GM12864 (cell line): ENCODE results near the gene UQCC5.

Experiments
- DNase-seq: peaks from one replicate; pipeline ENCODE4 v3.0.0-alpha.2; 2011; ENCODE audit warnings: low read depth
- H3K4me3 ChIP-seq: 2 replicates; pipeline ENCODE4 v1.5.1; 2011; ENCODE audit warnings: mild to moderate bottlenecking, low read depth, low read length, control low read depth
- TF ChIP-seq, protein P1 (sequence below): IDR thresholded peaks from 2 replicates; pipeline ENCODE4 v1.5.1; 2011; ENCODE audit warnings: low read depth, mild to moderate bottlenecking, moderate library complexity, low read length, control low read depth, inconsistent platforms; ENCODE audit errors: missing control alignments

Gene UQCC5

DNA sequence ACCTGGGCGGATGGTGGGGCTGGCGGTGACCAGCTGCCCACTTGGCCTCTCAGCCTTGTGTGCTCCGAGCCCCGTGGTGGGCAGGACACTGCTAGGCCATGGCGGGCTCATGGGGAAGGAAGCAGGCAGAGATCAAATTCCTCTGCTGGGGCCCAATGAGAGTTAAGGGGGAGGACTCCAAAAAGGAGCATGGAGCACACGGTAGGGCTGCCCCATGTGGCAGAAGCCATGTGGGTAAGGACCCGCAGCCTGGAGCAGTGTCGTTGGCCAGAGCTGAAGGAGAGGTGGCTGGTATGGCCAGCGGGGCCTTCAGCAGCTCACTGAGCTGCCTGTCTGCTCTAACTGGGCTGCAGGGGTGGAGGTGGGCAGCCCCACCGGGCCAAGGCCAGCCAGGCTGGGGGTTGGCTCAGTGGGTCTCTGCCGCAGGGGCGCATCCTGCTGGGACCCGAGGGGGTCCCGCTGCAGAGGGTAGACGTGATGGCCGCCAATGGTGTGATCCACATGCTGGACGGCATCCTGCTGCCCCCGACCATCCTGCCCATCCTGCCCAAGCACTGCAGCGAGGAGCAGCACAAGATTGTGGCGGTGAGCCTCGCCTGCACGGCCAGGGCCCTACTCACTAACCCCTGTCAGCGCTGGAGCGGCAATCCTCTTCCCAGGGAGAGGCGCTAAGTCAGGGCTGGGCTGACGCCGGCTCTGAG, 30.0 kb upstream of the UQCC5 start:
- no peak overlapping the region for H3K4me3 ChIP-seq
- DNase-seq = no peak
- TF ChIP-seq, protein P1, sequence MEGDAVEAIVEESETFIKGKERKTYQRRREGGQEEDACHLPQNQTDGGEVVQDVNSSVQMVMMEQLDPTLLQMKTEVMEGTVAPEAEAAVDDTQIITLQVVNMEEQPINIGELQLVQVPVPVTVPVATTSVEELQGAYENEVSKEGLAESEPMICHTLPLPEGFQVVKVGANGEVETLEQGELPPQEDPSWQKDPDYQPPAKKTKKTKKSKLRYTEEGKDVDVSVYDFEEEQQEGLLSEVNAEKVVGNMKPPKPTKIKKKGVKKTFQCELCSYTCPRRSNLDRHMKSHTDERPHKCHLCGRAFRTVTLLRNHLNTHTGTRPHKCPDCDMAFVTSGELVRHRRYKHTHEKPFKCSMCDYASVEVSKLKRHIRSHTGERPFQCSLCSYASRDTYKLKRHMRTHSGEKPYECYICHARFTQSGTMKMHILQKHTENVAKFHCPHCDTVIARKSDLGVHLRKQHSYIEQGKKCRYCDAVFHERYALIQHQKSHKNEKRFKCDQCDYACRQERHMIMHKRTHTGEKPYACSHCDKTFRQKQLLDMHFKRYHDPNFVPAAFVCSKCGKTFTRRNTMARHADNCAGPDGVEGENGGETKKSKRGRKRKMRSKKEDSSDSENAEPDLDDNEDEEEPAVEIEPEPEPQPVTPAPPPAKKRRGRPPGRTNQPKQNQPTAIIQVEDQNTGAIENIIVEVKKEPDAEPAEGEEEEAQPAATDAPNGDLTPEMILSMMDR = no peak

DNA sequence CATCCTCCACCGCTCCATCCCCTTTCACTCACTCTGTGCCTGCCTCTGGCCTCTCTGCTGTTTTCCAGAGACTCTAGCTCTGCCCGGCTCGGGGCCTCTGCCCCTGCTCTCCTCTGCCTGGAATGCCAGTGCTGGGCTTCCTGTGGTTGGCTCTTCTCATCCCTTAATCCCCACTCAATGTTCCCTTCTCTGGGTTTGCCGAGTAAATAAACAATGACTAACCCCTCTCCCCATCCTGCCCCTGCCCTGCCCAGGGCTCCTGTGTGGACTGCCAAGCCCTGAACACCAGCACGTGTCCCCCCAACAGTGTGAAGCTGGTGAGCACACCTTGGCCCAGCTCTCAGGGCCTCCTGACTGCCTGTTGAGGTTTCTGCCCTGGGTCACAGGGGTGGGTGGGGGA, 29.0 kb upstream of the UQCC5 start:
- no peak overlapping the region for H3K4me3 ChIP-seq
- DNase-seq = no peak
- TF ChIP-seq, protein P1 = no peak

DNA sequence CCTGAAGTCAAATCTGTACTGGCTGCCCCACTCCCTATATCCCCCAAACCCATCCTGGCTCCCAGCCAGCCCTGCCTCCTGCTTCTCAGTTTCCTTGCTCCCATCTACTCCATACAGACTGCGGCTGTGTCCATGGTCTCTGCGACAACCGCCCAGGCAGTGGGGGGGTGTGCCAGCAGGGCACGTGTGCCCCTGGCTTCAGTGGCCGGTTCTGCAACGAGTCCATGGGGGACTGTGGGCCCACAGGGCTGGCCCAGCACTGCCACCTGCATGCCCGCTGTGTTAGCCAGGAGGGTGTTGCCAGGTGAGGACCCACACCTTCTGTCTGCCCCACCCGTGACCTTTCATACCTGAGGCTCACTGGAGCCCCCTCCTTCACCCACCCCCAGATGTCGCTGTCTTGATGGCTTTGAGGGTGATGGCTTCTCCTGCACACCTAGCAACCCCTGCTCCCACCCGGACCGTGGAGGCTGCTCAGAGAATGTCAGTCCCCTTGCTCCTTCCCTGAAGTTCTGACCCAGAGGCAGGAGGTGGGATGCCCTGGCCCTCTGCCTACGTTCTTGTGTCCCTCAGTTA, 26.6 kb upstream of the UQCC5 start:
- no peak overlapping the region for H3K4me3 ChIP-seq
- TF ChIP-seq, protein P1 = peak; percentile 31
- no peak for DNase-seq

DNA sequence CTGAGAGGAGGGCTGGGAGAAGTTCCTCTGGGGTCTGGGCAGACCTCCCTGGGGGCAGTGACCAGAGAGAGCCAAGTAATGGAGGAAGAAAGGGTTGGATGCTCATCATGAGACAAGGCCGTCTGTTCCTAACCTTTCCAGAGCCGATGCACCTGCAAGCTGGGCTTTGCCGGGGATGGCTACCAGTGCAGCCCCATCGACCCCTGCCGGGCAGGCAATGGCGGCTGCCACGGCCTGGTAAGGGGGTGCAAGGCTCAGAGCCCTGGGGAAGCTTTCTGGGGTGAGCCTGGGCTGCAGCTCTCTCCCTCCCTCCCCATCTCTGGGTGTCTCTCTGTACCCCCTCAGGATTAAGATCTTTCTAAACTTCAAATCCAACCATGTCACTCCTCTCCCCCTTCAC, 24.9 kb upstream of the UQCC5 start:
- TF ChIP-seq, protein P1 = no peak
- H3K4me3 ChIP-seq = no peak overlapping the region
- DNase-seq = no peak

DNA sequence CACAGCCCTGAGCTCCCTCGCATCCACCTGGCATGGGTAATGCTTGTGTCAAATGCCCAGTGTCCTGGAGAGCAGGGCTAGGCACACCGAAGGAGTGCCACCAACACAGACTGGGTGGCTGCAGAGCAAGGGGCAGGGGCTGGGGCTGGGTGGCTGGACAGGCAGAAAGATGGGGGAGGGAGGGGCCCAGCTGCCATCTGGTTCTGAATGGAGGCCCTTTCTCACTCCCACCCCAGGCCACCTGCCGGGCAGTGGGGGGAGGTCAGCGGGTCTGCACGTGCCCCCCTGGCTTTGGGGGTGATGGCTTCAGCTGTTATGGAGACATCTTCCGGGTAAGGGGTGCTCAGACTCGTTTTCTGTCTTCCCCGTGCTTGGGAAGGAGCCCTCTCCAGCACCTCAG, 24.3 kb upstream of the UQCC5 start:
- DNase-seq = no peak
- TF ChIP-seq, protein P1 = no peak
- no peak overlapping the region for H3K4me3 ChIP-seq

DNA sequence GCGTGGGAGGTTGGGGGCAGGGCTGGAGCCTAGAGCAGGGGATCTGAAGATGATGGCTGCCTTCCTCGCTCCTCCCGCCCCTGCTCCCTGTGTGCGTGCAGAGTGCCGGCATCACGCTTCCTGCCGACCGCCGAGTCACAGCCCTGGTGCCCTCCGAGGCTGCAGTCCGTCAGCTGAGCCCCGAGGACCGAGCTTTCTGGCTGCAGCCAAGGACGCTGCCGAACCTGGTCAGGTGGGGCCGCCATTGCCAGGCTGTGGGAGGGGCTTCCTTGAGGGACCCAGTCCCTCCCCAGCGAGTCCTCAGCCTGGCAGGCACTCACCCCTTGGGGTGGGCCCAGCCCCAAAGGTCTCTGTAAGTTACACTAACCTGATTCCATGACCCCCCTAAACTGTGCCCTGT, 23.7 kb upstream of the UQCC5 start:
- no peak overlapping the region for H3K4me3 ChIP-seq
- TF ChIP-seq, protein P1 = no peak
- DNase-seq = no peak

DNA sequence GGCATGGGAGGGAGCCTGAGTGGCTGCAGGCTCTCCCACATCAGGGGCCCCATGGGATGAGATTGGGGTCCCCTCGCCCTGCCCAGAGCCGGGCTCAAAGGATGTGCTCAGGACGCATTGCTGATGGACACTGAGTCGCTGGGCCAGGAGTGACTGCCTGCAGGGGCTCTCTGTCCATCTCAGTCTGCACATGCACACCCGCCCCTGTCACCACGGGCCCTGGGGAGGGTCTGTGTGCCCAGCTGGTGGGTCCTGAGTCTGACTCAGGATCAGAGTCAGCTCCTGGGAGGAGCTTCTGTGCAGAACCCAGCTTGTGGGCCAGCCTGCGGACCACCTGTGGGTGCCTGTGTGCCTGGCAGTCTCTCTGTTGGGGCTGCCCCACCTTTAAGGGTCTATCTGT, 23.1 kb upstream of the UQCC5 start:
- no peak for DNase-seq
- TF ChIP-seq, protein P1 = no peak
- H3K4me3 ChIP-seq = no peak overlapping the region
